H1 (cell line): ENCODE data around the gene HTRA1. TPM values are rescaled to one million over a fixed set of nuclear protein-coding genes. Genes with fewer than 3 reads are reported as not detected.

ENCODE experiments used
- BRCA1 ChIP-seq: IDR thresholded peaks from 2 replicates; pipeline ENCODE4 v1.6.1; 2012; ENCODE audit warnings: low read depth, low read length, improper control_type of control experiment
- CREB1 ChIP-seq: IDR thresholded peaks from 2 replicates; pipeline ENCODE4 v1.6.1; 2012; ENCODE audit warnings: inconsistent platforms
- EGR1 ChIP-seq: IDR thresholded peaks from 2 replicates; pipeline ENCODE4 v1.6.1; 2011; ENCODE audit warnings: low read depth, low read length, borderline replicate concordance
- HDAC6 ChIP-seq: IDR thresholded peaks from one replicate; pipeline ENCODE4 v1.7.1; 2012; ENCODE audit warnings: low read depth, mild to moderate bottlenecking, inconsistent platforms, low read length, moderate library complexity
- KDM1A ChIP-seq: fragments of 200-600, 300-600 bp; sonication (generic); IDR thresholded peaks from 2 replicates; pipeline ENCODE4 v1.7.1; 2016; ENCODE audit warnings: mild to moderate bottlenecking, low read length, borderline replicate concordance
- SAP30 ChIP-seq: fragments of 300-600 bp; sonication (generic); IDR thresholded peaks from 2 replicates; pipeline ENCODE4 v1.7.1; 2012; ENCODE audit warnings: low read length, moderate library complexity, mild to moderate bottlenecking, inconsistent platforms; ENCODE audit not compliant: insufficient read depth, insufficient replicate concordance
- SP4 ChIP-seq: IDR thresholded peaks from 2 replicates; pipeline ENCODE4 v1.6.1; 2012; ENCODE audit warnings: low read length, inconsistent platforms
- polyA plus RNA-seq, 7 experiments: library from polyadenylated mRNA; depleted of rRNA in 3 of 7; stranded (reverse) in 5 of 7; unstranded in 2 of 7; fragments of >200 nt in 5 of 7; fragments of 200-250 nt in 2 of 7; gene quantifications; 1 replicate in 5 of 7; 2 replicates in 1 of 7; 4 replicates in 1 of 7; pipeline versions ENCODE4 v1.2.1 to v1.2.3, GENCODE V29; 2011 to 2013; ENCODE audit warnings: missing spikeins in 2 of 7, mixed read lengths in 2 of 7
- total RNA-seq: library from RNA; stranded (reverse); fragmentation: NEBNext Ultra II Directional; extraction: Animal tissue kit (Norgen Biotek cat#: 25700); gene quantifications from 2 replicates; pipeline ENCODE4 v1.2.1, GENCODE V29; 2021
- TF ChIP-seq, protein P1 (sequence below): IDR thresholded peaks from 2 replicates; pipeline ENCODE4 v1.6.1; 2011; ENCODE audit warnings: low read length, improper control_type of control experiment

HTRA1 gene
- total and polyA plus RNA-seq, 2 of the 8 experiments (the other 6 are each of a cell fraction or from before 2014, with no cell fraction given) = 15.8 to 20.1 TPM

DNA sequence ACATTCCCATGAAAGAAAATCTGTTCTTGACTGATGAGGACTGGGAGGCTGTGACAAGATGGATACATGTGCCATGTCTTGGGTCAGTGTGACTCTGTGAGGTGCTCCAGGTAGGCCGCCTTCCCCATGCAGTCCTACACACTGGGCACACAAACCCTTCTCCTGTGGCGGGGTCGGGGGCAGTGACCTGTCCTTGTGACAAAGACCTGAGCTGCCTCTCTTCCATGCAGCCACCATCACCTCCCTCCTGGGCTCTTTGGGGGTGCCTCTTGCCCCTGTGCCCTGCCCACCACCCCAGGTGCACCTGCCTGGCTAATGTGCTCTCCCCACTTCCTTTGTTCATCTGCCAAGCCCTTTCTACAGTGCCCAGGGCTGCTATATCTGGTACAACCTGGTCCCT is 63.5 kb downstream of the HTRA1 start (continued):
- TF ChIP-seq SAP30 (no peak), BRCA1 (no peak), CREB1 (no peak), EGR1 (no peak), KDM1A (no peak), HDAC6 (no peak), SP4 (no peak)
- TF ChIP-seq, protein P1, sequence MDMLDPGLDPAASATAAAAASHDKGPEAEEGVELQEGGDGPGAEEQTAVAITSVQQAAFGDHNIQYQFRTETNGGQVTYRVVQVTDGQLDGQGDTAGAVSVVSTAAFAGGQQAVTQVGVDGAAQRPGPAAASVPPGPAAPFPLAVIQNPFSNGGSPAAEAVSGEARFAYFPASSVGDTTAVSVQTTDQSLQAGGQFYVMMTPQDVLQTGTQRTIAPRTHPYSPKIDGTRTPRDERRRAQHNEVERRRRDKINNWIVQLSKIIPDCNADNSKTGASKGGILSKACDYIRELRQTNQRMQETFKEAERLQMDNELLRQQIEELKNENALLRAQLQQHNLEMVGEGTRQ = no peak
